SU-DHL-6 (cell line): ENCODE data around the gene ZNRF1.

Experiments
- H2AFZ ChIP-seq: fragments of 200-600 bp; sonication (generic); 2 replicates; pipeline ENCODE4 v1.6.1; 2014; ENCODE audit warnings: low read depth, mild to moderate bottlenecking, moderate library complexity, mixed read lengths, antibody characterized with exemption, low read length; ENCODE audit not compliant: severe bottlenecking
- H3F3A ChIP-seq: fragments of 200-600 bp; shearing (Covaris generic); 2 replicates; pipeline ENCODE4 v1.6.0; 2016; ENCODE audit warnings: antibody characterized with exemption, mild to moderate bottlenecking; ENCODE audit not compliant: insufficient read depth
- H3K27ac ChIP-seq: fragments of 200-600 bp; sonication (generic); 2 replicates; pipeline ENCODE4 v1.5.1; 2016; ENCODE audit warnings: low read depth, mild to moderate bottlenecking, low read length, moderate library complexity, mixed read lengths
- H3K27me3 ChIP-seq: fragments of 200-600 bp; sonication (generic), shearing (Covaris generic); 2 replicates; pipeline ENCODE4 v1.6.0; 2014; ENCODE audit warnings: mild to moderate bottlenecking, low read length
- H3K36me3 ChIP-seq: fragments of 200-600 bp; sonication (generic); 2 replicates; pipeline ENCODE4 v1.6.1; 2014; ENCODE audit warnings: mild to moderate bottlenecking, low read length, mixed read lengths
- H3K4me2 ChIP-seq: fragments of 300-600, 200-600 bp; shearing (Covaris generic), sonication (generic); 2 replicates; pipeline ENCODE4 v1.6.0; 2014; ENCODE audit warnings: low read length, low read depth, mild to moderate bottlenecking; ENCODE audit not compliant: poor library complexity, severe bottlenecking
- H3K4me3 ChIP-seq: fragments of 200-600 bp; sonication (generic); 2 replicates; pipeline ENCODE4 v1.5.1; 2014; ENCODE audit warnings: antibody characterized with exemption, low read length, mild to moderate bottlenecking, mixed read lengths; ENCODE audit not compliant: insufficient read depth, poor library complexity, severe bottlenecking
- H3K79me2 ChIP-seq: fragments of 200-600 bp; sonication (generic); 2 replicates; pipeline ENCODE4 v1.6.1; 2014; ENCODE audit warnings: mild to moderate bottlenecking, low read length, moderate library complexity; ENCODE audit not compliant: insufficient read depth
- H3K9ac ChIP-seq: fragments of 200-600 bp; sonication (generic); 2 replicates; pipeline ENCODE4 v1.7.0; 2014; ENCODE audit warnings: mild to moderate bottlenecking, low read length
- H3K9me2 ChIP-seq: fragments of 200-600 bp; sonication (generic); replicated peaks from 2 replicates; pipeline ENCODE4 v1.6.1; 2014; ENCODE audit warnings: low read length; ENCODE audit not compliant: insufficient read depth
- H3K9me3 ChIP-seq: fragments of 200-600 bp; sonication (generic); 2 replicates; pipeline ENCODE4 v1.6.1; 2014; ENCODE audit warnings: low read length, mixed read lengths; ENCODE audit not compliant: insufficient read depth
- H4K20me1 ChIP-seq: fragments of 200-600 bp; sonication (generic); 2 replicates; pipeline ENCODE4 v1.6.1; 2014; ENCODE audit warnings: low read depth, mild to moderate bottlenecking, antibody characterized with exemption, low read length, moderate library complexity, mixed read lengths
- CTCF ChIP-seq: fragments of 200-600 bp; sonication (generic); IDR thresholded peaks from one replicate; pipeline ENCODE4 v1.5.1; 2017; ENCODE audit warnings: antibody characterized with exemption, mild to moderate bottlenecking, low read length, moderate library complexity; ENCODE audit not compliant: insufficient read depth, poor library complexity, severe bottlenecking
- EZH2phosphoT487 ChIP-seq: fragments of 200-600 bp; sonication (generic), shearing (Covaris generic); conservative IDR thresholded peaks from 2 replicates; pipeline ENCODE4 v1.6.1; 2018; ENCODE audit warnings: mild to moderate bottlenecking, antibody characterized with exemption, low read length, moderate library complexity, mixed read lengths

Gene ZNRF1

GRCh38 chr16:75147968-75148310 is 149.1 kb downstream of the ZNRF1 start:
- Histone ChIP-seq H3K9me2 (no peaks in the 10 kb centered on the region), H3F3A (no peaks in the 10 kb centered on the region), H4K20me1 (no peaks in the 10 kb centered on the region), H3K79me2 (peaks cover 41% of the 10 kb centered on the region), H3K27me3 (no peaks in the 10 kb centered on the region), H3K9me3 (peaks cover 16% of the 10 kb centered on the region; the same call in 1 of the 2 replicates), H3K36me3 (peaks cover 26% of the 10 kb centered on the region), H2AFZ (peak overlapping the region; percentile 72), H3K27ac (0 out of 2 replicates have a peak overlapping the region, but pooled peaks have one; percentile 85), H3K4me3 (peak overlapping the region; percentile 99), H3K9ac (peak overlapping the region; percentile 96; the same call in 1 of the 2 replicates), H3K4me2 (peak overlapping the region; percentile 61)
- no peak for TF ChIP-seq CTCF
- no peak for TF ChIP-seq EZH2phosphoT487

DNA sequence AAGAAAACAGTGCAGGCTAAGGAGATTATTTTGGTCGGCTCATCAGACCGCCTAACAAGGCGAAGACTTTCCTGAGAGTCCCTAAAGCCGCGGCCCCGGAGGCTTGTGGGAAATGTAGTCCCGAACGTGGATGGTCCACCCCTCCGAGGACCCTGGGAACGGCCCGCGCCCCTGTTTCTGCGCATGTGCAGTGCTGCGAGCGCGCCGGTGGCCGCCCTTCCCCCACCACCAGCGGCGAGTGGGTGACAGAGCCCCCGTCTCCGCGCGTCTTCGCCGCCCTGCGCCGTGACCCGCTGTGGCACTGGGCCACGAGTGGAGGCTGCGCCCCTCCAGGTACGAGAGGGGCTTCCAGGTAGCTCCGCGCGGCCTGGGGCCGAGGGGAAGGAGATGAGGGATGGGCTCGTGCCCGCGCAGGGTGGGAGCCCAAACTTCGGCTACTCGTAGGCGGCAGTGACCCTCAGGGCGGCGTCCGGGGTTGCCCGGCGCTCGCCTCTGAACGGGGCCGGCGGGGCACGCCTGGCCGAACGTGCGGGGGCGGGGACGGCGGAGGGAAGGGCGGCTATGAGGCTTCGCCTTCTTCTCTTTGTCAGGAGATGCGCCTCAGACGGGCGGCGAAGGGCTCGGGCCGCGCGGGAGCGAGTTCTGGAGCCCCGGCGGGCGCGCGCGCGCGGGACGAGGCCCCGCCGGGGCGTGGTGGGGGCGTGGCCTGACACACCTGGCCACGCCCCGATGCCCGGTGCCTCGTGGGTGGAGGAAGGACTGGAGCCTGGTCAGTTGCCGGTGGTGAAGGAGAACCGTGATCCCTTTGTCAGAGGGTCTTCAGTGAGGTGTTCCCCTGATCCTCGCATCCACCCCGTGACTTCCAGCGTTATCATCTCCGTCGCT is 149.7 kb downstream of the ZNRF1 start, which contains the start of gene ZFP1:
Gene ZFP1 (plus strand): TSS at position 214 of the 885 bp plus-strand sequence. CDS start 4,428 bp downstream, outside the sequence.
- no peaks in the 10 kb centered on the region for H3K9me2 ChIP-seq
- H3K9ac ChIP-seq: peak within 1 kb of the TSS; percentile 96
- peak within 1 kb of the TSS; percentile 99 for H3K4me3 ChIP-seq
- no peak for TF ChIP-seq CTCF
- TF ChIP-seq EZH2phosphoT487: no peak
- peak within 1 kb of the TSS; percentile 61 for H3K4me2 ChIP-seq
- H3F3A ChIP-seq: no peaks in the 10 kb centered on the region
- H3K27me3 ChIP-seq: no peaks in the 10 kb centered on the region
- peaks cover 20% of the 10 kb centered on the region; the same call in 1 of the 2 replicates for H3K9me3 ChIP-seq
- peak within 1 kb of the TSS; percentile 85 for H3K27ac ChIP-seq
- peaks cover 47% of the 10 kb centered on the region for H3K79me2 ChIP-seq
- H4K20me1 ChIP-seq: no peaks in the 10 kb centered on the region
- peak within 1 kb of the TSS; percentile 87 for H2AFZ ChIP-seq
- peaks cover 32% of the 10 kb centered on the region for H3K36me3 ChIP-seq

GRCh38 chr16:75151798-75152197 is 153.0 kb downstream of the ZNRF1 start:
- TF ChIP-seq CTCF: no peak
- no peak for TF ChIP-seq EZH2phosphoT487
- Histone ChIP-seq H3K27me3 (no peaks in the 10 kb centered on the region), H3F3A (no peaks in the 10 kb centered on the region), H3K79me2 (peaks cover 66% of the 10 kb centered on the region), H3K27ac (no peak overlapping the region), H3K9ac (no peak overlapping the region), H2AFZ (no peak overlapping the region), H3K4me3 (no peak overlapping the region), H3K4me2 (no peak overlapping the region), H4K20me1 (no peaks in the 10 kb centered on the region), H3K36me3 (peaks cover 37% of the 10 kb centered on the region), H3K9me3 (peaks cover 20% of the 10 kb centered on the region; the same call in 1 of the 2 replicates), H3K9me2 (no peaks in the 10 kb centered on the region)
